Activated CD8-positive, alpha-beta memory T cell treated with anti-CD3 and anti-CD28 coated beads for 24 hours (primary cell): ENCODE data around the gene BRAF.
"Not testable (repeated sequence)": the region's sequence is repeated elsewhere in the genome, so short reads cannot be mapped to it uniquely, and the experiment has no call there.

Source experiments
- DNase-seq: peaks from one replicate; pipeline ENCODE4 v3.0.0-alpha.2; 2020

Gene BRAF

DNA sequence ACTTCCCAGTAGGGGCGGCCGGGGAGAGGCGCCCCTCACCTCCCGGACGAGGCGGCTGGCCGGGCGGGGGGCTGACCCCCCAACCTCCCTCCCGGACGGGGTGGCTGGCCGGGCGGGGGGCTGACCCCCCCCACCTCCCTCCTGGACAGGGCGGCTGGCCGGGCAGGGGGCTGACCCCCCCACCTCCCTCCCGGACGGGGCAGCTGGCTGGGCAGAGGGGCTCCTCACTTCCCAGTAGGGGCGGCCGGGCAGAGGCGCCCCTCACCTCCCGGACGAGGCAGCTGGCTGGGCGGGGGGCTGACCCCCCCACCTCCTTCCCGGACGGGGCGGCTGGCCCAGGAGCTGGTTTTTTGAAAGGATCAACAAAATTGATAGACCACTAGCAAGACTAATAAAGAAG is 161.6 kb downstream of the BRAF start:
- not testable (repeated sequence) for DNase-seq

DNA sequence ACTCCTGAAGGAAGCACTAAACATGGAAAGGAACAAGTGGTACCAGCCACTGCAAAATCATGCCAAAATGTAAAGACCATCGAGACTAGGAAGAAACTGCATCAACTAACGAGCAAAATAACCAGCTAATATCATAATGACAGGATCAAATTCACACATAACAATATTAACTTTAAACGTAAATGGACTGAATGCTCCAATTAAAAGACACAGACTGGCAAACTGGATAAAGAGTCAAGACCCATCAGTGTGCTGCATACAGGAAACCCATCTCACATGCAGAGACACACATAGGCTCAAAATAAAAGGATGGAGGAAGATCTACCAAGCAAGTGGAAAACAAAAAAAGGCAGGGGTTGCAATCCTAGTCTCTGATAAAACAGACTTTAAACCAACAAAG is 163.4 kb downstream of the BRAF start:
- DNase-seq = not testable (repeated sequence)

- DNase-seq = no peak
These were observed 170.2 kb downstream of the BRAF start for GRCh38 chr7:140754506-140754905.

- DNase-seq = no peak
These were observed 172.2 kb downstream of the BRAF start for GRCh38 chr7:140752533-140752932.

DNA sequence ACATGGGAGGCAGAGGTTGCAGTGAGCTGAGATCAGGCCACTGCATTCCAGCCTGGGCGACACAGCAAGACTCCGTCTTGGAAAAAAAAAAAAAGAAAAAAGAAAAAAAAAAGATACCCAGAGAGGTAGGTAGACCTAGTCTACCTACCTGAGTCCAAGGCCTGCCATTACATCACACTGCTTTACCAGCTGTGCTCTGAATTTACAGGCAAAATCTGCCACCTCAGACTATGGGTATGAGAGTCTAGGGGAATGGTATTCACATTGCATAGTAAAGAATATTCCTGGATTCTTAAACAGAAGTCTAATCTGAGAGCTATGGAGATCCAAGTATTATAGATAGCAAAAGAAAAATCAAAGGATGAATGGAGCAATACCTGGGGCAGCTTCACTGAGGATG is 178.0 kb downstream of the BRAF start:
- DNase-seq = no peak

GRCh38 chr7:140745266-140746058 is 179.3 kb downstream of the BRAF start:
- DNase-seq = no peak

GRCh38 chr7:140744005-140744404 is 180.7 kb downstream of the BRAF start:
- DNase-seq = no peak

GRCh38 chr7:140743255-140743654 is 181.5 kb downstream of the BRAF start:
- DNase-seq = not testable (repeated sequence)

DNA sequence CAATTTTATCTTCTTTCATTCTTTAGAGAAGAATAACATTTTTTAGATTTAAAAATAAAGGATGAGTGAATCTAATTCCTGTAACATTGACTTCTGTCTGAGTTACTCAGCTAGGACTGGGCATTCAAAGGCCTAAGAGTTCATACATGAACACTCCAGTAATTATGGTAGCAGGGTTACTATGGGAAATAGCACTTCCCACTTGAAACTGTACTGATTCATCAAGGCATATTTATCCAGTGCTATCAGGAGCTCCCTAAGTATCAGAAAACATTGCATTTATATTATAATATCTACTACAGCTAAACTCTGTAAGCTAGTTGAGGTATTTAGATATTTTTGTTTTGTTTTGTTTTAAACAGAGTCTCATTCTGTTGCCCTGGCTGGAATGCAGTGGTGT is 186.4 kb downstream of the BRAF start:
- DNase-seq = no peak

- DNase-seq = no peak
These were observed 190.0 kb downstream of the BRAF start for GRCh38 chr7:140734729-140735128.

DNA sequence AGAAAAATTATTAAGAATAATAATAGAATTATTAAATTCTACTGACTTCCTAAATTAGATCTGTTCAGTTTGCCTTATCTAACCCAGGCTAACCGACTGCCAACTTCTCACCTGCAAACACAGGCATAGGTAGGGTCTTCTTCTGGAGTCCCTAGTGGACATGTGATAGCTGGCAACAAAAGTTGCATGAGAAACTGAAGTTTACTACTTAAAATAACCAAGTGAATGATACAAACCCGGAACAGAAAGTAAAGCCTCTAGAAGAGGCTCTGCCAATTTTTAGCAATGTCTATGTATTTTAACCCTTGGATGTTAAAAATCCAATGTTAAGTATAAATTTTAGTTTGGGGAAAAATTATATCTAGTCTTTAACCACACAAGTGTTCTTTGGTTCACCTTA is 190.6 kb downstream of the BRAF start:
- no peak for DNase-seq

DNA sequence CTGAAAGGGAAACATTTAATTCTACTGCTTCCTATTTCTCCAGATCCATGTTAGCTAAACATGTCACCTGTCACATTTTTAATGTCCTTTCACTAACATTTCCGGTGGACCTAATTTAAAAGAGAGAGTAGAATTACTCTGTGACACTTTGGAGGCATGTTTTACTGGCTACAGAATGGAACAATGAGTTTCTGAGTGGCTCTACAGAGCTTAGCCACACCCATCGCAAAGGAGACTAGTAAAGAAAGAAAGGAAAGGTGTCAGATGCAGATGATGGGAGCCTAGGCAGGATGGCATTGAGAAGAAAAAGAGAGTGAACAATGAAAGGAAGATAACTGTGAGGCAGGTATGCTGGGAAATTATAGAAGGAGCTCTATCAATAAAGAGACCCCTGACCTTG is 192.3 kb downstream of the BRAF start:
- no peak for DNase-seq

GRCh38 chr7:140726281-140726680 is 198.4 kb downstream of the BRAF start:
- no peak for DNase-seq

DNA sequence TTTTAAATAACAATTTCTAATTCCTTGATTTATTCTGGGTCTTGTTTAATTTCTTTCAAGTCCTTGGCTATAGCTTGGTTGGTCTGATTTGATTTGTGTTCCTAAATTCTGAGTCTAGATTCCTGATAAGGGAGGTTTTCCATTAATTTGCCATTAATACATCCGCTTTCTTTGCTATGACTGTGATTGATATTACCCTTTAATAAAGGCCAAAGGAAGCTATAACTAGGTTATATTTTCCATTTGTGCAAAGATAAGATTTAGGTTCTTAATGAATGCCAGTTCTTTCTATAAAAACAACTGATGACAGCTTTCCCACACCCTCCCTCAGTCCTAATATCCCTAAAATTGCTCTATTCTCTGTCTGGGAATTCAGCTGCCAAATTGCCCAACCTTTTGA is 200.0 kb downstream of the BRAF start:
- DNase-seq = no peak

DNA sequence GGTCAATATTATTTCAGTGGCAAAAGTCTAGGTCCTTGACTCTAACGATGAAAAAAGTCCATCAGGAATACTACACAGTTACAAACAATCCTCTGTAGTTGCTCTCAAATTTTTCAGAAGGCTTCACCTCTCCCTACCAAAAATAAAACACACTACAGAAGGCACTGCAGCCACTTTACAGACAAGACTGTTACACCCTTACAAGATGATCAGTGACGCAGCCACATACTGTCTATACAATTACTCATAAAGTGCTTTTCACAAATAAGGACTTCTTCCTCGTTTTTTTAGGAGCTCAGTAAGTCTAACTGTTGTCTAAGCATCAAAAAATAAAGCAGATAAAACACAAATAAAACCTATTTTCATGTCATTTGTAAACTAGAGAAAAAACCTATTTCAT is 201.2 kb downstream of the BRAF start:
- no peak for DNase-seq

GRCh38 chr7:140723006-140723405 is 201.7 kb downstream of the BRAF start:
- DNase-seq = no peak

DNA sequence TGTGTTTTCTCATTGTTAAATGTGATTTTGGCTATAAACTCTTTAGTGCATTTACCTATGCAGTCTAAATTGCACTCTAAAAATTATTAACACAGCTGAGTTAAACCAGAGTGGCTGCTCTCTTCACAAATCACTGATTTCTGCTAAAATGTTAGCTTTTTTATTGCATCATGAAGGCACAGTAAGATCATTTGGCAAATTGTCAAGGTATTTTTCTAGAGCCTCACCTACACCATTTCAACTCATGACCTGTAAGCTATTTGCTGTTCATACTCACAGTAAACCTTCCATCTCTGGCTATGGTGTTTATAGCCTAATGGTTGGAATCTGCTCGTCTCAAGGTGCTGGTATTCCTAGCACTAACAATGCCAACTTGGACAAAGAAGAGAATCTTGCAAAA is 202.5 kb downstream of the BRAF start:
- no peak for DNase-seq

GRCh38 chr7:140719721-140720120 is 205.0 kb downstream of the BRAF start:
- DNase-seq = no peak

GRCh38 chr7:140714331-140715040 is 210.2 kb downstream of the BRAF start:
- DNase-seq = no peak

GRCh38 chr7:140712392-140712791 is 212.3 kb downstream of the BRAF start:
- DNase-seq = not testable (repeated sequence)

GRCh38 chr7:140708764-140709163 is 216.0 kb downstream of the BRAF start:
- DNase-seq = not testable (repeated sequence)

GRCh38 chr7:140707132-140707531 is 217.6 kb downstream of the BRAF start:
- DNase-seq = no peak

DNA sequence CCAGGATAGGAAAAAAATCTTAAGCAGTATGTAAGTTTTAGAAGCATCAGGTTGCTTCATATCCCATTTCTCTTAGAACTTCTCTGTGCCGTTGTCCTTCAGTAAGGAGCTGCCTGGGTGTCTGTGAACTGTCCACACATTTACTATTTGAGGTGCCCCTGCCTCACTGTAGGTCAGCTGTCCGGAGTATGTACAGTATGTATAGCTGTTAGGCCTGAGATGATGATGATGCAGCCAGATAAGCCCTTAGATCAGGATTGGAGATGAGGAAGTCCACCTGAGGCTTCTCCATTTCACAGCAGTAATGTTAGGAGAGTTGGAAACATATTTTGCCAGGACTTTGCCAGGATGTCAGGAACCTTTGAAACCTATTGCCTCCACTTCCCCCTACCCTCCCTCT is 220.5 kb downstream of the BRAF start:
- no peak for DNase-seq

- DNase-seq = no peak
These were observed 222.0 kb downstream of the BRAF start for GRCh38 chr7:140702774-140703173.

DNA sequence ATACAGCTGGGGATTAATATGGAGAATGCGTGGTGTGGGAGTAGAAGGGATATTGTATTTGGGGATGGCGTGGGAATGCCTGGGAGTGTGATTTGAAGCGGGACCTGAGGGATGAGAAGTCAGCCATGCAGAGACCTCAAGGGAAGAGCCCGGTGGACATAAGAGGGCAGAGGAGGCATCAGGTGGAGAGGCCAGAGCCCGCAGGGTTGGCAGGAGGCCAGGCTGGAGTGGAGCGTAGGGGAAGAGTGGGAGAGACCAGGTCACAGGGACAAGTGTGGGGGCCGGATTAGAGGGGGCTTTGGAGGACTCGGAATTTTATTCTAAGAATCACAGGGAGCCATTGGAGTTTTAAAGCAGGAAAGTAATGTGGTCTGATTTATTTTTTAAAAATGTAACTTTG is 226.3 kb downstream of the BRAF start:
- no peak for DNase-seq
